SK-N-SH (cell line): ENCODE measurements around the gene HDAC4.

Experiments
- JUND ChIP-seq: IDR thresholded peaks from 2 replicates; pipeline ENCODE4 v1.4.0; 2012
- TCF12 ChIP-seq: IDR thresholded peaks from 2 replicates; pipeline ENCODE4 v1.4.0; 2012
- YY1 ChIP-seq: IDR thresholded peaks from 2 replicates; pipeline ENCODE4 v1.4.0; 2012; ENCODE audit warnings: low read depth, mild to moderate bottlenecking
- TF ChIP-seq, protein P1 (sequence below): fragments of 200-600 bp; sonication (generic); IDR thresholded peaks from 2 replicates; pipeline ENCODE4 v1.6.1; 2017; ENCODE audit warnings: antibody characterized with exemption, mild to moderate bottlenecking, moderate library complexity

DNA sequence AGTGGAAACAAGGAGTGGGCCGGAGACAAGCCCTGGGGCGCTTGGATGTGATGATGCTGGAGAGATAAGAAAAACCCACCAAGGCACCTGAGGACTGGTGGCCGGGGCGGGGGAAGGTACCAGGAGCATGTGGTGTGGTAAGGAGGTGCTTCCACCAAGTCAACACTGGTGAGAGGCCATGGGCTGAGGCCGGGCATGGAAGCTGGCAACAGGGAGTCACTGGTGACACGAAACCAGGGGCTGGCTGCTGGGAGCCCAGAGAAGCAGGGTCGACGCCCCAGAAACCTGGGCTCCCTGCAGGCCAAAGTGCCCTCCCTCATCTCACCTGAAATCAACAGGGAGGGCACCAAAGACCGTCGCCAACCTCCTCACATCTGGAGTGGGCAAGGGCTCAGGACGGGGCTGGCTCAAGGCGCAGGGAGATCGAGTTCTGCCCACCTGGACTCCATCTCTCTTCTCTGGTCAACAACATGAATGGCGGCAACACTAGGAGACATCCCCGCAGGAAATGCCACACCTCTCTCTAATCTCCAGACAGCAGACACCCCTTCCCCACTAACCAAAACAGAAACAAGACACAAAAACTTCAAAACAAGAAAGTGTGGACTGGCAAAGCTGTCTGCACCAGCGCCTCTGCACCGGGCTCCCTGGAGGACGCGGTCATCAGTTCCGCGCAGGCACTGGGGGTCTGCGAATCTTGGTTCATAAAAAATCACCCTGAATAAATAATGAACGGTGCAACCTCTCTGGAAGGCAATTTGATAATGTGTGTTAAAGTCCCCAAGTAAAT is 185.5 kb downstream of the HDAC4 start:
- no peak for TF ChIP-seq YY1
- TF ChIP-seq, protein P1, sequence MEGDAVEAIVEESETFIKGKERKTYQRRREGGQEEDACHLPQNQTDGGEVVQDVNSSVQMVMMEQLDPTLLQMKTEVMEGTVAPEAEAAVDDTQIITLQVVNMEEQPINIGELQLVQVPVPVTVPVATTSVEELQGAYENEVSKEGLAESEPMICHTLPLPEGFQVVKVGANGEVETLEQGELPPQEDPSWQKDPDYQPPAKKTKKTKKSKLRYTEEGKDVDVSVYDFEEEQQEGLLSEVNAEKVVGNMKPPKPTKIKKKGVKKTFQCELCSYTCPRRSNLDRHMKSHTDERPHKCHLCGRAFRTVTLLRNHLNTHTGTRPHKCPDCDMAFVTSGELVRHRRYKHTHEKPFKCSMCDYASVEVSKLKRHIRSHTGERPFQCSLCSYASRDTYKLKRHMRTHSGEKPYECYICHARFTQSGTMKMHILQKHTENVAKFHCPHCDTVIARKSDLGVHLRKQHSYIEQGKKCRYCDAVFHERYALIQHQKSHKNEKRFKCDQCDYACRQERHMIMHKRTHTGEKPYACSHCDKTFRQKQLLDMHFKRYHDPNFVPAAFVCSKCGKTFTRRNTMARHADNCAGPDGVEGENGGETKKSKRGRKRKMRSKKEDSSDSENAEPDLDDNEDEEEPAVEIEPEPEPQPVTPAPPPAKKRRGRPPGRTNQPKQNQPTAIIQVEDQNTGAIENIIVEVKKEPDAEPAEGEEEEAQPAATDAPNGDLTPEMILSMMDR: no peak
- TF ChIP-seq TCF12: no peak
- no peak for TF ChIP-seq JUND
